WTC11 (cell line): ENCODE data around the gene AGR3. TPM values are rescaled to one million over a fixed set of nuclear protein-coding genes. Genes with fewer than 3 reads are reported as not detected.

Experiments
- ATAC-seq: fragments of 200-7000 bp; cut with Tn5 transposase; 2 replicates; pipeline ENCODE4 v1.10.0; 2021; ENCODE audit warnings: mild to moderate bottlenecking, moderate library complexity
- CTCF ChIA-PET: fragments of 300-600 bp; sonication (Branson Sonifier 250); formaldehyde crosslinking; loops from one replicate; lab custom pipeline; 2021; ENCODE audit warnings: antibody characterized with exemption; lab: Charles Lee
- POLR2A ChIA-PET: fragments of 350-600 bp; sonication (Branson Sonifier 250); formaldehyde crosslinking; loops from one replicate; lab custom pipeline; 2021; ENCODE audit warnings: antibody characterized with exemption; lab: Charles Lee
- DNase-seq: peaks from one replicate; pipeline ENCODE4 v3.0.0; 2021; ENCODE audit warnings: low spot score
- H3K27ac Mint-ChIP-seq: 2 replicates; pipeline ENCODE4 v1.8.0; 2021; ENCODE audit warnings: mixed read lengths
- H3K27me3 Mint-ChIP-seq: 2 replicates; pipeline ENCODE4 v1.8.0; 2021; ENCODE audit warnings: low read depth, mild to moderate bottlenecking, moderate library complexity, mixed read lengths
- H3K36me3 Mint-ChIP-seq: 2 replicates; pipeline ENCODE4 v1.8.0; 2021; ENCODE audit warnings: mixed read lengths
- H3K4me1 Mint-ChIP-seq: 2 replicates; pipeline ENCODE4 v1.8.0; 2022; ENCODE audit warnings: mixed read lengths
- H3K4me3 Mint-ChIP-seq: 2 replicates; pipeline ENCODE4 v1.8.0; 2021; ENCODE audit warnings: mild to moderate bottlenecking, moderate library complexity, mixed read lengths
- H3K9me3 Mint-ChIP-seq: 2 replicates; pipeline ENCODE4 v1.8.0; 2021; ENCODE audit warnings: mixed read lengths
- ETV6 ChIP-seq: sonication (generic); formaldehyde crosslinking; IDR thresholded peaks from 2 replicates; pipeline ENCODE4 v1.8.1; 2022; ENCODE audit warnings: mild to moderate bottlenecking, missing genetic modification reagents
- FOXK1 ChIP-seq: sonication (generic); formaldehyde crosslinking; IDR thresholded peaks from 2 replicates; pipeline ENCODE4 v1.8.0; 2022; ENCODE audit warnings: mild to moderate bottlenecking, moderate library complexity, missing genetic modification reagents
- NFATC4 ChIP-seq: fragments of 250-450 bp; sonication (Bioruptor Pico); IDR thresholded peaks from 2 replicates; pipeline ENCODE4 v1.9.0; 2021; ENCODE audit warnings: mild to moderate bottlenecking
- RORB ChIP-seq: fragments of 250-450 bp; sonication (Bioruptor Pico); IDR thresholded peaks from 2 replicates; pipeline ENCODE4 v1.9.0; 2021; ENCODE audit warnings: mild to moderate bottlenecking
- SMAD3 ChIP-seq: sonication (generic); formaldehyde crosslinking; IDR thresholded peaks from 2 replicates; pipeline ENCODE4 v1.8.0; 2022; ENCODE audit warnings: missing genetic modification reagents, mild to moderate bottlenecking, borderline replicate concordance
- ZNF121 ChIP-seq: sonication (generic); formaldehyde crosslinking; IDR thresholded peaks from 2 replicates; pipeline ENCODE4 v1.8.0; 2023; ENCODE audit warnings: missing genetic modification reagents
- ZNF396 ChIP-seq: fragments of 250-450 bp; sonication (Bioruptor Pico); IDR thresholded peaks from 2 replicates; pipeline ENCODE4 v1.8.0; 2021; ENCODE audit warnings: mild to moderate bottlenecking, moderate library complexity, borderline replicate concordance
- ZNF416 ChIP-seq: fragments of 250-450 bp; sonication (Bioruptor Pico); IDR thresholded peaks from 2 replicates; pipeline ENCODE4 v1.9.0; 2021; ENCODE audit warnings: mild to moderate bottlenecking, inconsistent platforms
- total RNA-seq: library from RNA; stranded (reverse); gene quantifications from 3 replicates; pipeline ENCODE4 v1.2.3, GENCODE V29; 2021
- TF ChIP-seq, protein P1 (sequence below): sonication (generic); formaldehyde crosslinking; IDR thresholded peaks from 2 replicates; pipeline ENCODE4 v1.8.1; 2022; ENCODE audit warnings: mild to moderate bottlenecking, moderate library complexity, missing genetic modification reagents
- TF ChIP-seq, protein P2 (sequence below): sonication (generic); formaldehyde crosslinking; IDR thresholded peaks from 2 replicates; pipeline ENCODE4 v1.8.1; 2022; ENCODE audit warnings: low read depth, mild to moderate bottlenecking, moderate library complexity, missing genetic modification reagents, borderline replicate concordance
- TF ChIP-seq, protein P3 (sequence below): fragments of 250-450 bp; sonication (Bioruptor Pico); IDR thresholded peaks from 2 replicates; pipeline ENCODE4 v2.1.2; 2022; ENCODE audit warnings: mild to moderate bottlenecking, moderate library complexity
- TF ChIP-seq, protein P4 (sequence below): sonication (generic); formaldehyde crosslinking; IDR thresholded peaks from 2 replicates; pipeline ENCODE4 v1.8.0; 2023; ENCODE audit warnings: missing genetic modification reagents
- TF ChIP-seq, protein P5 (sequence below): fragments of 250-450 bp; sonication (Bioruptor Pico); IDR thresholded peaks from 2 replicates; pipeline ENCODE4 v1.9.0; 2021; ENCODE audit warnings: mild to moderate bottlenecking, borderline replicate concordance
- TF ChIP-seq, protein P6 (sequence below): sonication (generic); formaldehyde crosslinking; IDR thresholded peaks from 2 replicates; pipeline ENCODE4 v1.8.0; 2022; ENCODE audit warnings: mild to moderate bottlenecking, missing genetic modification reagents
- TF ChIP-seq, protein P7 (sequence below): sonication (generic); formaldehyde crosslinking; conservative IDR thresholded peaks from 2 replicates; pipeline ENCODE4 v1.8.1; 2022; ENCODE audit warnings: mild to moderate bottlenecking, missing genetic modification reagents
- TF ChIP-seq, protein P8 (sequence below): sonication (generic); formaldehyde crosslinking; IDR thresholded peaks from 2 replicates; pipeline ENCODE4 v1.8.1; 2022; ENCODE audit warnings: missing genetic modification reagents, borderline replicate concordance
- TF ChIP-seq, protein P9 (sequence below): sonication (generic); formaldehyde crosslinking; IDR thresholded peaks from 2 replicates; pipeline ENCODE4 v1.8.1; 2023; ENCODE audit warnings: mild to moderate bottlenecking, missing genetic modification reagents
- TF ChIP-seq, protein P10 (sequence below): sonication (generic); formaldehyde crosslinking; IDR thresholded peaks from 2 replicates; pipeline ENCODE4 v1.8.0; 2022; ENCODE audit warnings: mild to moderate bottlenecking, missing genetic modification reagents
- TF ChIP-seq, protein P11 (sequence below): fragments of 250-450 bp; sonication (Bioruptor Pico); IDR thresholded peaks from 2 replicates; pipeline ENCODE4 v1.8.0; 2021; ENCODE audit warnings: mild to moderate bottlenecking

The AGR3 gene
- total RNA-seq, 1 experiment from 2014 or later: not detected

DNA sequence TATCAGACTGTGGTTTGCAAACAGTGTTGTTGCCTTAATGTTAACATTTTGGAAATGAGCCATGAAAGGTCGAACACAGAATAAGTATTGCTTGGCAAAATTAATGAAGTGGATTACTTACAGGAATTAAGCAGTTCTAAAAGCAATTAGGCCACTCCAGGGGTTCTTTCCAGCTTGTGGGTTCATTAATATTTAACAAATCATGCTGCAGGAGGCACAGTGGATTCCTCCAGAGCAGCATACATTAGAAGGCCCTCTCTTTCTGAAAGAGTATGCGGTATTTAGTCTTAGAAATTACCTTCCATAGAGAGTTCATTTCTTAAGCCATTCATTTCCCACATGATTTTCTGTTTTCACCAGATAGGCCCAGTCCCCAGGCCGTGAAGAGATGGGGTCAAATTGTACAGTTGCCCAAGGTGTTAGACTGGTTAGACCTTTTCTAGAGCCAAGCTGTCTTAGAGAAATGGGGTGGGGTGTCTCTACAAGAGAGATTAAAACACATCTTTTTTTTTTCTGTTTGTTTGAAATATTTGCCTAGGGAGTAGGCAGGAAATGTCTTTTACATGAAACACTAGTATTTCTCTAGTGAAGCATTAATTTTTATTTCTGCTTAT, 40.0 kb upstream of the AGR3 start:
- Mint-ChIP-seq H3K9me3 (0 out of 2 replicates have a peak, but pooled peaks cover 3% of the 10 kb centered on the region), H3K4me3 (no peak overlapping the region), H3K27ac (no peak overlapping the region), H3K36me3 (no peaks in the 10 kb centered on the region), H3K4me1 (peaks cover 13% of the 10 kb centered on the region), H3K27me3 (no peaks in the 10 kb centered on the region)
- ChIA-PET CTCF (no interaction called here), POLR2A (interaction anchor here (0.7 kb wide), 1 partner anchor 123 kb away, joined by 4 read pairs; no protein-coding TSS in a partner anchor)
- TF ChIP-seq NFATC4 (CRISPR knock-in tag) (no peak), ZNF396 (no peak), ETV6 (CRISPR knock-in tag) (no peak), ZNF121 (CRISPR knock-in tag) (no peak), RORB (CRISPR knock-in tag) (no peak), ZNF416 (CRISPR knock-in tag) (no peak), SMAD3 (CRISPR knock-in tag) (no peak), FOXK1 (CRISPR knock-in tag) (no peak)
- TF ChIP-seq, protein P1, sequence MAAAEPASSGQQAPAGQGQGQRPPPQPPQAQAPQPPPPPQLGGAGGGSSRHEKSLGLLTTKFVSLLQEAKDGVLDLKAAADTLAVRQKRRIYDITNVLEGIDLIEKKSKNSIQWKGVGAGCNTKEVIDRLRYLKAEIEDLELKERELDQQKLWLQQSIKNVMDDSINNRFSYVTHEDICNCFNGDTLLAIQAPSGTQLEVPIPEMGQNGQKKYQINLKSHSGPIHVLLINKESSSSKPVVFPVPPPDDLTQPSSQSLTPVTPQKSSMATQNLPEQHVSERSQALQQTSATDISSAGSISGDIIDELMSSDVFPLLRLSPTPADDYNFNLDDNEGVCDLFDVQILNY (CRISPR knock-in tag): no peak
- TF ChIP-seq, protein P2, sequence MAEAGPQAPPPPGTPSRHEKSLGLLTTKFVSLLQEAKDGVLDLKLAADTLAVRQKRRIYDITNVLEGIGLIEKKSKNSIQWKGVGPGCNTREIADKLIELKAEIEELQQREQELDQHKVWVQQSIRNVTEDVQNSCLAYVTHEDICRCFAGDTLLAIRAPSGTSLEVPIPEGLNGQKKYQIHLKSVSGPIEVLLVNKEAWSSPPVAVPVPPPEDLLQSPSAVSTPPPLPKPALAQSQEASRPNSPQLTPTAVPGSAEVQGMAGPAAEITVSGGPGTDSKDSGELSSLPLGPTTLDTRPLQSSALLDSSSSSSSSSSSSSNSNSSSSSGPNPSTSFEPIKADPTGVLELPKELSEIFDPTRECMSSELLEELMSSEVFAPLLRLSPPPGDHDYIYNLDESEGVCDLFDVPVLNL (CRISPR knock-in tag): no peak
- TF ChIP-seq, protein P3, sequence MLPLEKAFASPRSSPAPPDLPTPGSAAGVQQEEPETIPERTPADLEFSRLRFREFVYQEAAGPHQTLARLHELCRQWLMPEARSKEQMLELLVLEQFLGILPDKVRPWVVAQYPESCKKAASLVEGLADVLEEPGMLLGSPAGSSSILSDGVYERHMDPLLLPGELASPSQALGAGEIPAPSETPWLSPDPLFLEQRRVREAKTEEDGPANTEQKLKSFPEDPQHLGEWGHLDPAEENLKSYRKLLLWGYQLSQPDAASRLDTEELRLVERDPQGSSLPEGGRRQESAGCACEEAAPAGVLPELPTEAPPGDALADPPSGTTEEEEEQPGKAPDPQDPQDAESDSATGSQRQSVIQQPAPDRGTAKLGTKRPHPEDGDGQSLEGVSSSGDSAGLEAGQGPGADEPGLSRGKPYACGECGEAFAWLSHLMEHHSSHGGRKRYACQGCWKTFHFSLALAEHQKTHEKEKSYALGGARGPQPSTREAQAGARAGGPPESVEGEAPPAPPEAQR (CRISPR knock-in tag): no peak
- TF ChIP-seq, protein P4, sequence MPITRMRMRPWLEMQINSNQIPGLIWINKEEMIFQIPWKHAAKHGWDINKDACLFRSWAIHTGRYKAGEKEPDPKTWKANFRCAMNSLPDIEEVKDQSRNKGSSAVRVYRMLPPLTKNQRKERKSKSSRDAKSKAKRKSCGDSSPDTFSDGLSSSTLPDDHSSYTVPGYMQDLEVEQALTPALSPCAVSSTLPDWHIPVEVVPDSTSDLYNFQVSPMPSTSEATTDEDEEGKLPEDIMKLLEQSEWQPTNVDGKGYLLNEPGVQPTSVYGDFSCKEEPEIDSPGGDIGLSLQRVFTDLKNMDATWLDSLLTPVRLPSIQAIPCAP: no peak
- TF ChIP-seq, protein P5, sequence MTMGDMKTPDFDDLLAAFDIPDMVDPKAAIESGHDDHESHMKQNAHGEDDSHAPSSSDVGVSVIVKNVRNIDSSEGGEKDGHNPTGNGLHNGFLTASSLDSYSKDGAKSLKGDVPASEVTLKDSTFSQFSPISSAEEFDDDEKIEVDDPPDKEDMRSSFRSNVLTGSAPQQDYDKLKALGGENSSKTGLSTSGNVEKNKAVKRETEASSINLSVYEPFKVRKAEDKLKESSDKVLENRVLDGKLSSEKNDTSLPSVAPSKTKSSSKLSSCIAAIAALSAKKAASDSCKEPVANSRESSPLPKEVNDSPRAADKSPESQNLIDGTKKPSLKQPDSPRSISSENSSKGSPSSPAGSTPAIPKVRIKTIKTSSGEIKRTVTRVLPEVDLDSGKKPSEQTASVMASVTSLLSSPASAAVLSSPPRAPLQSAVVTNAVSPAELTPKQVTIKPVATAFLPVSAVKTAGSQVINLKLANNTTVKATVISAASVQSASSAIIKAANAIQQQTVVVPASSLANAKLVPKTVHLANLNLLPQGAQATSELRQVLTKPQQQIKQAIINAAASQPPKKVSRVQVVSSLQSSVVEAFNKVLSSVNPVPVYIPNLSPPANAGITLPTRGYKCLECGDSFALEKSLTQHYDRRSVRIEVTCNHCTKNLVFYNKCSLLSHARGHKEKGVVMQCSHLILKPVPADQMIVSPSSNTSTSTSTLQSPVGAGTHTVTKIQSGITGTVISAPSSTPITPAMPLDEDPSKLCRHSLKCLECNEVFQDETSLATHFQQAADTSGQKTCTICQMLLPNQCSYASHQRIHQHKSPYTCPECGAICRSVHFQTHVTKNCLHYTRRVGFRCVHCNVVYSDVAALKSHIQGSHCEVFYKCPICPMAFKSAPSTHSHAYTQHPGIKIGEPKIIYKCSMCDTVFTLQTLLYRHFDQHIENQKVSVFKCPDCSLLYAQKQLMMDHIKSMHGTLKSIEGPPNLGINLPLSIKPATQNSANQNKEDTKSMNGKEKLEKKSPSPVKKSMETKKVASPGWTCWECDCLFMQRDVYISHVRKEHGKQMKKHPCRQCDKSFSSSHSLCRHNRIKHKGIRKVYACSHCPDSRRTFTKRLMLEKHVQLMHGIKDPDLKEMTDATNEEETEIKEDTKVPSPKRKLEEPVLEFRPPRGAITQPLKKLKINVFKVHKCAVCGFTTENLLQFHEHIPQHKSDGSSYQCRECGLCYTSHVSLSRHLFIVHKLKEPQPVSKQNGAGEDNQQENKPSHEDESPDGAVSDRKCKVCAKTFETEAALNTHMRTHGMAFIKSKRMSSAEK: no peak
- TF ChIP-seq, protein P6, sequence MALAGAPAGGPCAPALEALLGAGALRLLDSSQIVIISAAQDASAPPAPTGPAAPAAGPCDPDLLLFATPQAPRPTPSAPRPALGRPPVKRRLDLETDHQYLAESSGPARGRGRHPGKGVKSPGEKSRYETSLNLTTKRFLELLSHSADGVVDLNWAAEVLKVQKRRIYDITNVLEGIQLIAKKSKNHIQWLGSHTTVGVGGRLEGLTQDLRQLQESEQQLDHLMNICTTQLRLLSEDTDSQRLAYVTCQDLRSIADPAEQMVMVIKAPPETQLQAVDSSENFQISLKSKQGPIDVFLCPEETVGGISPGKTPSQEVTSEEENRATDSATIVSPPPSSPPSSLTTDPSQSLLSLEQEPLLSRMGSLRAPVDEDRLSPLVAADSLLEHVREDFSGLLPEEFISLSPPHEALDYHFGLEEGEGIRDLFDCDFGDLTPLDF: no peak
- TF ChIP-seq, protein P7, sequence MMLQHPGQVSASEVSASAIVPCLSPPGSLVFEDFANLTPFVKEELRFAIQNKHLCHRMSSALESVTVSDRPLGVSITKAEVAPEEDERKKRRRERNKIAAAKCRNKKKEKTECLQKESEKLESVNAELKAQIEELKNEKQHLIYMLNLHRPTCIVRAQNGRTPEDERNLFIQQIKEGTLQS: no peak
- TF ChIP-seq, protein P8, sequence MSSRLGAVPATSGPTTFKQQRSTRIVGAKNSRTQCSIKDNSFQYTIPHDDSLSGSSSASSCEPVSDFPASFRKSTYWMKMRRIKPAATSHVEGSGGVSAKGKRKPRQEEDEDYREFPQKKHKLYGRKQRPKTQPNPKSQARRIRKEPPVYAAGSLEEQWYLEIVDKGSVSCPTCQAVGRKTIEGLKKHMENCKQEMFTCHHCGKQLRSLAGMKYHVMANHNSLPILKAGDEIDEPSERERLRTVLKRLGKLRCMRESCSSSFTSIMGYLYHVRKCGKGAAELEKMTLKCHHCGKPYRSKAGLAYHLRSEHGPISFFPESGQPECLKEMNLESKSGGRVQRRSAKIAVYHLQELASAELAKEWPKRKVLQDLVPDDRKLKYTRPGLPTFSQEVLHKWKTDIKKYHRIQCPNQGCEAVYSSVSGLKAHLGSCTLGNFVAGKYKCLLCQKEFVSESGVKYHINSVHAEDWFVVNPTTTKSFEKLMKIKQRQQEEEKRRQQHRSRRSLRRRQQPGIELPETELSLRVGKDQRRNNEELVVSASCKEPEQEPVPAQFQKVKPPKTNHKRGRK: no peak
- TF ChIP-seq, protein P9, sequence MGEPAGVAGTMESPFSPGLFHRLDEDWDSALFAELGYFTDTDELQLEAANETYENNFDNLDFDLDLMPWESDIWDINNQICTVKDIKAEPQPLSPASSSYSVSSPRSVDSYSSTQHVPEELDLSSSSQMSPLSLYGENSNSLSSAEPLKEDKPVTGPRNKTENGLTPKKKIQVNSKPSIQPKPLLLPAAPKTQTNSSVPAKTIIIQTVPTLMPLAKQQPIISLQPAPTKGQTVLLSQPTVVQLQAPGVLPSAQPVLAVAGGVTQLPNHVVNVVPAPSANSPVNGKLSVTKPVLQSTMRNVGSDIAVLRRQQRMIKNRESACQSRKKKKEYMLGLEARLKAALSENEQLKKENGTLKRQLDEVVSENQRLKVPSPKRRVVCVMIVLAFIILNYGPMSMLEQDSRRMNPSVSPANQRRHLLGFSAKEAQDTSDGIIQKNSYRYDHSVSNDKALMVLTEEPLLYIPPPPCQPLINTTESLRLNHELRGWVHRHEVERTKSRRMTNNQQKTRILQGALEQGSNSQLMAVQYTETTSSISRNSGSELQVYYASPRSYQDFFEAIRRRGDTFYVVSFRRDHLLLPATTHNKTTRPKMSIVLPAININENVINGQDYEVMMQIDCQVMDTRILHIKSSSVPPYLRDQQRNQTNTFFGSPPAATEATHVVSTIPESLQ (CRISPR knock-in tag): no peak
- TF ChIP-seq, protein P10, sequence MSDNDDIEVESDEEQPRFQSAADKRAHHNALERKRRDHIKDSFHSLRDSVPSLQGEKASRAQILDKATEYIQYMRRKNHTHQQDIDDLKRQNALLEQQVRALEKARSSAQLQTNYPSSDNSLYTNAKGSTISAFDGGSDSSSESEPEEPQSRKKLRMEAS (CRISPR knock-in tag): no peak
- TF ChIP-seq, protein P11, sequence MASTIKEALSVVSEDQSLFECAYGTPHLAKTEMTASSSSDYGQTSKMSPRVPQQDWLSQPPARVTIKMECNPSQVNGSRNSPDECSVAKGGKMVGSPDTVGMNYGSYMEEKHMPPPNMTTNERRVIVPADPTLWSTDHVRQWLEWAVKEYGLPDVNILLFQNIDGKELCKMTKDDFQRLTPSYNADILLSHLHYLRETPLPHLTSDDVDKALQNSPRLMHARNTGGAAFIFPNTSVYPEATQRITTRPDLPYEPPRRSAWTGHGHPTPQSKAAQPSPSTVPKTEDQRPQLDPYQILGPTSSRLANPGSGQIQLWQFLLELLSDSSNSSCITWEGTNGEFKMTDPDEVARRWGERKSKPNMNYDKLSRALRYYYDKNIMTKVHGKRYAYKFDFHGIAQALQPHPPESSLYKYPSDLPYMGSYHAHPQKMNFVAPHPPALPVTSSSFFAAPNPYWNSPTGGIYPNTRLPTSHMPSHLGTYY (CRISPR knock-in tag): no peak
- ATAC-seq: no peak
- no peak for DNase-seq
